ENCODE measurements around the gene ELFN1. TPM values are rescaled to one million over a fixed set of nuclear protein-coding genes. Genes with fewer than 3 reads are reported as not detected.

Gene ELFN1
- total RNA-seq, 1 experiment from 2014 or later = 0.69 TPM

GRCh38 chr7:1642291-1642731, 27.8 kb upstream of the ELFN1 start:
- Histone ChIP-seq H3K27me3 (ENCODE audit: low read length) (peaks cover 4% of the 10 kb centered on the region; the same call in 1 of the 2 replicates), H3K36me3 (ENCODE audit: low read depth, low read length) (no peaks in the 10 kb centered on the region), H3K4me1 (ENCODE audit: insufficient read depth, low read length) (no peaks in the 10 kb centered on the region), H3K4me2 (ENCODE audit: low read length) (no peak overlapping the region), H3K9me2 (replicated peaks; ENCODE audit: low read length) (no peaks in the 10 kb centered on the region), H3F3A (ENCODE audit: low read length, unreplicated experiment) (no peaks in the 10 kb centered on the region), H4K20me1 (ENCODE audit: low read length) (no peaks in the 10 kb centered on the region), H3K27ac (ENCODE audit: low read length) (no peak overlapping the region), H2AFZ (ENCODE audit: low read length) (no peak overlapping the region), H3K4me3 (ENCODE audit: low read length) (no peak overlapping the region), H3K9me3 (ENCODE audit: low read length) (no peaks in the 10 kb centered on the region), H3K79me2 (ENCODE audit: low read length) (no peaks in the 10 kb centered on the region), H3K9ac (ENCODE audit: low read length) (no peak overlapping the region)
- ChIA-PET CTCF (no interaction called here), POLR2A (ENCODE audit: unreplicated experiment) (interaction anchor here (0.5 kb wide), 1 partner anchor 25 kb away, joined by 3 read pairs; no protein-coding TSS in a partner anchor)
- TF ChIP-seq EZH2 (IDR thresholded peaks at IDR 0.05; ENCODE audit: low read length, unreplicated experiment) (no peak), EZH2phosphoT487 (IDR thresholded peaks at IDR 0.05; ENCODE audit: borderline replicate concordance, low read length) (no peak)
- TF ChIP-seq, protein P1, sequence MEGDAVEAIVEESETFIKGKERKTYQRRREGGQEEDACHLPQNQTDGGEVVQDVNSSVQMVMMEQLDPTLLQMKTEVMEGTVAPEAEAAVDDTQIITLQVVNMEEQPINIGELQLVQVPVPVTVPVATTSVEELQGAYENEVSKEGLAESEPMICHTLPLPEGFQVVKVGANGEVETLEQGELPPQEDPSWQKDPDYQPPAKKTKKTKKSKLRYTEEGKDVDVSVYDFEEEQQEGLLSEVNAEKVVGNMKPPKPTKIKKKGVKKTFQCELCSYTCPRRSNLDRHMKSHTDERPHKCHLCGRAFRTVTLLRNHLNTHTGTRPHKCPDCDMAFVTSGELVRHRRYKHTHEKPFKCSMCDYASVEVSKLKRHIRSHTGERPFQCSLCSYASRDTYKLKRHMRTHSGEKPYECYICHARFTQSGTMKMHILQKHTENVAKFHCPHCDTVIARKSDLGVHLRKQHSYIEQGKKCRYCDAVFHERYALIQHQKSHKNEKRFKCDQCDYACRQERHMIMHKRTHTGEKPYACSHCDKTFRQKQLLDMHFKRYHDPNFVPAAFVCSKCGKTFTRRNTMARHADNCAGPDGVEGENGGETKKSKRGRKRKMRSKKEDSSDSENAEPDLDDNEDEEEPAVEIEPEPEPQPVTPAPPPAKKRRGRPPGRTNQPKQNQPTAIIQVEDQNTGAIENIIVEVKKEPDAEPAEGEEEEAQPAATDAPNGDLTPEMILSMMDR (conservative IDR thresholded peaks at IDR 0.05; ENCODE audit: low read depth, low read length) = no peak
- ATAC-seq (no peak), DNase-seq (no peak)
- intact Hi-C loops (cut with micrococcal nuclease) = no loop called here
- no TSS peak for BruUV-seq (replicated peaks)

DNA sequence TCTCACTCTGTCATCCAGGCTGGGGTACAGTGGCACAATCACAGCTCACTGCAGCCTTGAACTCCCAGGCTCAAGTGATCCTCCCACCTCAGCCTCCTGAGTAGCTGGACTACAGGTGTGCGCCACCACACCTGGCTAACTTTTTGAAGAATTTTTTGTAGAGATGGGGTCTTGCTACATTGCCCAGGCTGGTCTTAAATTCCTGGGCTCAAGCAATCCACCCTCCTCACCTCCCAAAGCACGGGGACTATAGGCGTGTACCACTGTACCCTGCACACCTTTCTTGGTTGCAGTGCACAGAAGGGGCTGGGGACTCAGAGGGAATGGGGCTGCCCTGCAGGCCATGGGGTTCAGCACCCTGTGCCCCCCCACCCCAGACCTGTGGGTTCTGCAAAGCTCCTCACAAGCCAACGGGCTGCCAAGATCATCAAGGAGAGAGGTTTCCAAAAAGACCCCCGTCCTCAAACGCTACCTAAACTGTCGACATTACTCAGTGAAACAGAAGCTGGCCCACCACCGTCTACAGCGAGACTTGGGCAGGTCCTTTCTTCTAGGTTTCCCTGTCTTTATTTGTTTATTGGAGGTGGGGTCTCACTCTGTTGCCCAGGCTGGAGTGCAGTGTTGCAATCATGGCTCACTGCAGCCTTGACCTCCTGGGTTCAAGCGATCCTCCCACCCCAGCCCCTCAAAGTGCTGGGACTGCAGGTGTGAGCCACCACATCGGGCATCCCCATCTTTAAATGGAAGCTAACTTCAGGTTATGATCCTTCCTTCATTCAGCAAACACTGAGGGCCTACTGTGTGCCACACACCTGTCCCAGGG, 26.6 kb upstream of the ELFN1 start:
- no TSS peak for BruUV-seq (replicated peaks)
- peaks cover 13% of the 10 kb centered on the region for H3K27me3 ChIP-seq (ENCODE audit: low read length)
- ATAC-seq (no peak), DNase-seq (no peak)
- H3K4me3 ChIP-seq (ENCODE audit: low read length) = no peak overlapping the region
- ChIA-PET CTCF (no interaction called here), POLR2A (ENCODE audit: unreplicated experiment) (no interaction called here)
- H2AFZ ChIP-seq (ENCODE audit: low read length) = no peak overlapping the region
- TF ChIP-seq EZH2phosphoT487 (IDR thresholded peaks at IDR 0.05; ENCODE audit: borderline replicate concordance, low read length) = no peak
- TF ChIP-seq EZH2 (IDR thresholded peaks at IDR 0.05; ENCODE audit: low read length, unreplicated experiment) = no peak
- TF ChIP-seq, protein P1 (conservative IDR thresholded peaks at IDR 0.05; ENCODE audit: low read depth, low read length) = no peak
- H3K36me3 ChIP-seq (ENCODE audit: low read depth, low read length) = no peaks in the 10 kb centered on the region
- no peaks in the 10 kb centered on the region for H3K9me2 ChIP-seq (replicated peaks; ENCODE audit: low read length)
- no peaks in the 10 kb centered on the region for H4K20me1 ChIP-seq (ENCODE audit: low read length)
- H3K9ac ChIP-seq (ENCODE audit: low read length) = no peak overlapping the region
- H3K79me2 ChIP-seq (ENCODE audit: low read length) = no peaks in the 10 kb centered on the region
- H3F3A ChIP-seq (ENCODE audit: low read length, unreplicated experiment) = no peaks in the 10 kb centered on the region
- H3K4me2 ChIP-seq (ENCODE audit: low read length) = no peak overlapping the region
- H3K9me3 ChIP-seq (ENCODE audit: low read length) = no peaks in the 10 kb centered on the region
- no peak overlapping the region for H3K27ac ChIP-seq (ENCODE audit: low read length)
- H3K4me1 ChIP-seq (ENCODE audit: insufficient read depth, low read length) = no peaks in the 10 kb centered on the region; the same call in 1 of the 2 replicates
- intact Hi-C loops (cut with micrococcal nuclease) = no loop called here
